CD4-positive, alpha-beta T cell (primary cell): ENCODE data around the gene MBD5. TPM values are rescaled to one million over a fixed set of nuclear protein-coding genes. Genes with fewer than 3 reads are reported as not detected.

ENCODE experiments used
- ATAC-seq: fragments of 200-7000 bp; cut with Tn5 transposase; one replicate; pipeline ENCODE4 v1.10.0; 2022; ENCODE audit warnings: mild to moderate bottlenecking; ENCODE audit not compliant: poor library complexity
- CTCF ChIA-PET: fragments of 350-600 bp; sonication (Branson Sonifier 250); formaldehyde crosslinking; loops from one replicate; lab custom pipeline; 2021; ENCODE audit warnings: antibody characterized with exemption, inconsistent platforms; lab: Charles Lee
- POLR2A ChIA-PET: fragments of 350-600 bp; sonication (Branson Sonifier 250); formaldehyde crosslinking; loops from one replicate; lab custom pipeline; 2021; ENCODE audit warnings: antibody characterized with exemption, inconsistent platforms; lab: Charles Lee
- DNase-seq, 14 experiments: peaks; one replicate each; pipeline ENCODE4 v3.0.0-alpha.2; 2013 to 2020; ENCODE audit warnings: mixed read lengths in 2 of 14
- H3K27ac ChIP-seq, 2 donors: one replicate each; pipeline versions ENCODE4 v1.5.1 to v1.7.0; 2013; ENCODE audit warnings: low read length in 2 of 2, low read depth in 1 of 2, mild to moderate bottlenecking in 1 of 2
- H3K27me3 ChIP-seq, 2 experiments: 1 replicate in 1 of 2; 2 replicates in 1 of 2; pipeline versions ENCODE4 v1.6.1 to v1.7.0; 2013; ENCODE audit warnings: low read length in 2 of 2, control low read depth in 1 of 2, mild to moderate bottlenecking in 1 of 2, moderate library complexity in 1 of 2; ENCODE audit not compliant: insufficient read depth in 2 of 2, control insufficient read depth in 1 of 2
- H3K36me3 ChIP-seq: one replicate; pipeline ENCODE4 v1.6.1; 2013; ENCODE audit warnings: low read length, control low read depth; ENCODE audit not compliant: insufficient read depth
- H3K4me1 ChIP-seq: one replicate; pipeline ENCODE4 v1.6.1; 2013; ENCODE audit warnings: low read length, control low read depth; ENCODE audit not compliant: insufficient read depth
- H3K4me3 ChIP-seq: one replicate; pipeline ENCODE4 v1.5.1; 2013; ENCODE audit warnings: mild to moderate bottlenecking, low read length, moderate library complexity
- H3K9me3 ChIP-seq, 2 experiments: 1 replicate in 1 of 2; 2 replicates in 1 of 2; pipeline versions ENCODE4 v1.6.1 to v1.7.0; 2013; ENCODE audit warnings: low read length in 2 of 2, mild to moderate bottlenecking in 2 of 2, control low read depth in 1 of 2, moderate library complexity in 1 of 2; ENCODE audit not compliant: control insufficient read depth in 1 of 2, insufficient read depth in 1 of 2
- H3K27ac Mint-ChIP-seq: one replicate; pipeline ENCODE4 v1.8.0; 2020; ENCODE audit warnings: mixed read lengths
- H3K27me3 Mint-ChIP-seq: one replicate; pipeline ENCODE4 v1.8.0; 2021; ENCODE audit warnings: mixed read lengths
- H3K36me3 Mint-ChIP-seq: one replicate; pipeline ENCODE4 v1.8.0; 2021; ENCODE audit warnings: low read depth, mixed read lengths
- H3K4me1 Mint-ChIP-seq: one replicate; pipeline ENCODE4 v1.8.0; 2021; ENCODE audit warnings: low read depth, mixed read lengths
- H3K4me3 Mint-ChIP-seq: one replicate; pipeline ENCODE4 v1.8.0; 2020; ENCODE audit warnings: mild to moderate bottlenecking, mixed read lengths
- H3K9me3 Mint-ChIP-seq: one replicate; pipeline ENCODE4 v1.8.0; 2020; ENCODE audit warnings: mixed read lengths
- CTCF ChIP-seq: fragments of 200-600 bp; IDR thresholded peaks from one replicate; pipeline ENCODE4 v1.8.0; 2022; ENCODE audit warnings: antibody characterized with exemption, mild to moderate bottlenecking
- intact Hi-C, 2 experiments: fragments of 100-400 bp; cut with DNase I in 1 of 2; cut with micrococcal nuclease in 1 of 2; formaldehyde crosslinking; loops; one replicate each; pipeline versions ENCODE4 v1.15.1 to v1.9.0; 2023 to 2025; cut with DNase I, micrococcal nuclease
- total RNA-seq, 174 experiments: library from RNA in 2 of 174; stranded (reverse) in 2 of 174; gene quantifications; one replicate each; pipeline ENCODE4 v1.2.3 and lab custom pipeline; 2021 to 2026

The MBD5 gene
- total RNA-seq, 2 experiments from 2014 or later: 49.8 to 52.9 TPM

- POLR2A ChIA-PET: no interaction called here
- H3K27ac Mint-ChIP-seq: no peak overlapping the region
- intact Hi-C loops: no loop called here
Observed at GRCh38 chr2:148450531-148450930, 429.6 kb downstream of the MBD5 start.

DNA sequence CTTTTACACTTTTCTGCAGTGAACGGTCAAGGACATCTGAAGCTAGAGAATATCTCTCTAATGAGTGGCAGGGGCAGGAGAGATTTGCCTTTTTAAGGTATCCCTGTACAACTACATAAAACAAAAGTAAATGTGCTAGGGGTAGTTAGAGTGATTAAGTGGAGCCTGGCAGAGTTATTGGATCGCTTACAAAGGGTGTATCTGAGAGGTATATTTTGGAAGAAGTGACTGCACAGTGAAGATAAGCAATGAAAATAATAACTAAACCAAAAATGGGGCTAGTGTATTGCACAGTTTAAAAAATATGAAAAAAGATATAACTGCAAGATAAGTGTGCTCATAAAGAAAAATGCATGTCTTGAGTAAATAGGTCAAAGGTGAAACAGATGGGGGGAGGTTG is 430.2 kb downstream of the MBD5 start:
- H3K4me1 ChIP-seq: no peaks in the 10 kb centered on the region
- DNase-seq (no peak), ATAC-seq (no peak)
- H3K4me3 ChIP-seq: no peak overlapping the region
- no peak overlapping the region for H3K27ac ChIP-seq
- ChIA-PET POLR2A (no interaction called here), CTCF (interaction anchor here (1.0 kb wide), 1 partner anchor 14 kb away, joined by 3 read pairs; no protein-coding TSS in a partner anchor)
- Mint-ChIP-seq H3K27me3 (no peaks in the 10 kb centered on the region), H3K4me3 (no peak overlapping the region), H3K9me3 (no peaks in the 10 kb centered on the region), H3K4me1 (no peaks in the 10 kb centered on the region), H3K27ac (no peak overlapping the region), H3K36me3 (no peaks in the 10 kb centered on the region)
- H3K27me3 ChIP-seq: no peaks in the 10 kb centered on the region
- H3K9me3 ChIP-seq: no peaks in the 10 kb centered on the region
- H3K36me3 ChIP-seq: no peaks in the 10 kb centered on the region
- intact Hi-C loops: no loop called here
- no peak for TF ChIP-seq CTCF

More at GRCh38 chr2:148450531-148450930, 429.6 kb downstream of the MBD5 start:
- DNase-seq: no peak
- H3K27ac ChIP-seq: no peak overlapping the region
- H3K4me1 Mint-ChIP-seq: no peaks in the 10 kb centered on the region
- no peak for ATAC-seq
- no peaks in the 10 kb centered on the region for H3K27me3 ChIP-seq
- CTCF ChIA-PET: no interaction called here
- no peak overlapping the region for H3K4me3 ChIP-seq
- no peaks in the 10 kb centered on the region for H3K4me1 ChIP-seq
- TF ChIP-seq CTCF: no peak
- H3K9me3 Mint-ChIP-seq: no peaks in the 10 kb centered on the region
- no peak overlapping the region for H3K4me3 Mint-ChIP-seq
- no peaks in the 10 kb centered on the region for H3K36me3 Mint-ChIP-seq
- no peaks in the 10 kb centered on the region for H3K36me3 ChIP-seq
- no peaks in the 10 kb centered on the region for H3K9me3 ChIP-seq
- H3K27me3 Mint-ChIP-seq: no peaks in the 10 kb centered on the region

- Mint-ChIP-seq H3K36me3 (no peaks in the 10 kb centered on the region), H3K27ac (no peak overlapping the region), H3K4me3 (no peak overlapping the region), H3K9me3 (no peaks in the 10 kb centered on the region), H3K27me3 (no peaks in the 10 kb centered on the region), H3K4me1 (no peaks in the 10 kb centered on the region)
- ATAC-seq (no peak), DNase-seq (no peak)
- Histone ChIP-seq H3K4me1 (no peaks in the 10 kb centered on the region), H3K27ac (no peak overlapping the region), H3K27me3 (no peaks in the 10 kb centered on the region), H3K9me3 (no peaks in the 10 kb centered on the region), H3K36me3 (no peaks in the 10 kb centered on the region), H3K4me3 (no peak overlapping the region)
- intact Hi-C loops: no loop called here
- ChIA-PET CTCF (no interaction called here), POLR2A (interaction anchor here (0.6 kb wide), 1 partner anchor 514 kb away, joined by 3 read pairs; no protein-coding TSS in a partner anchor)
- TF ChIP-seq CTCF: no peak
Observed at GRCh38 chr2:148455791-148456190, 434.9 kb downstream of the MBD5 start.
